Uterus (tissue), 4 donors: ENCODE measurements around the gene CNTNAP4. TPM values are rescaled to one million over a fixed set of nuclear protein-coding genes. Genes with fewer than 3 reads are reported as not detected.

Experiments used
- DNase-seq, 2 donors: peaks; one replicate each; pipeline ENCODE4 v3.0.0-alpha.2; 2019 to 2020
- H3K27ac ChIP-seq, 2 donors: fragments of 200-600 bp; sonication (generic); 1 replicate in 1 of 2; 2 replicates in 1 of 2; pipeline ENCODE4 v1.5.1; 2016 to 2018
- H3K27me3 ChIP-seq, 2 donors: fragments of 200-600 bp; sonication (generic); one replicate each; pipeline ENCODE4 v1.5.1; 2018 to 2019; ENCODE audit warnings: control low read depth in 1 of 2
- H3K36me3 ChIP-seq, 2 donors: fragments of 200-600 bp; sonication (generic); one replicate each; pipeline ENCODE4 v1.5.1; 2019; ENCODE audit warnings: control low read depth in 1 of 2
- H3K4me1 ChIP-seq, 2 donors: fragments of 200-600 bp; sonication (generic); one replicate each; pipeline ENCODE4 v1.5.1; 2018 to 2019; ENCODE audit warnings: control low read depth in 1 of 2
- H3K4me3 ChIP-seq, 2 donors: fragments of 200-600 bp; sonication (generic); 1 replicate in 1 of 2; 2 replicates in 1 of 2; pipeline ENCODE4 v1.5.1; 2018 to 2019; ENCODE audit warnings: mild to moderate bottlenecking in 1 of 2
- H3K9me3 ChIP-seq, 2 donors: fragments of 200-600 bp; sonication (generic); one replicate each; pipeline ENCODE4 v1.5.1; 2019; ENCODE audit warnings: control low read depth in 1 of 2
- POLR2A ChIP-seq, 2 donors: fragments of 450-650 bp; IDR thresholded peaks; one replicate each; pipeline ENCODE4 v1.6.1; 2016; ENCODE audit warnings: antibody characterized with exemption in 2 of 2, mild to moderate bottlenecking in 1 of 2, moderate library complexity in 1 of 2
- intact Hi-C: fragments of 100-400 bp; cut with DNase I; formaldehyde crosslinking; loops from one replicate; pipeline ENCODE4 v1.15.1; 2023; ENCODE audit warnings: low total_unique reads
- total RNA-seq, 4 donors: library from RNA; depleted of rRNA in 3 of 4; stranded (reverse); fragments of >200 nt in 3 of 4; gene quantifications; one replicate each; pipeline versions ENCODE4 v1.1.0 to v1.2.4, GENCODE V29; 2014 to 2023
- TF ChIP-seq, protein P1 (sequence below), 4 experiments: fragments of 200-600 bp in 2 of 4; fragments of 450-650 bp in 2 of 4; sonication (generic) in 2 of 4; IDR thresholded peaks; one replicate each; pipeline ENCODE4 v1.5.1; 2016 to 2019; ENCODE audit warnings: antibody characterized with exemption in 4 of 4, mild to moderate bottlenecking in 2 of 4, moderate library complexity in 1 of 4
- donor health status: DM: yes; HTN: yes; CAD: no.

The CNTNAP4 gene
- total RNA-seq, 4 donors from 2014 or later, result 20.3 TPM; not detected in 3

GRCh38 chr16:76303637-76304314 lies 26.6 kb downstream of the CNTNAP4 start:
- H3K9me3 ChIP-seq, result no peaks in the 10 kb centered on the region
- TF ChIP-seq, protein P1, sequence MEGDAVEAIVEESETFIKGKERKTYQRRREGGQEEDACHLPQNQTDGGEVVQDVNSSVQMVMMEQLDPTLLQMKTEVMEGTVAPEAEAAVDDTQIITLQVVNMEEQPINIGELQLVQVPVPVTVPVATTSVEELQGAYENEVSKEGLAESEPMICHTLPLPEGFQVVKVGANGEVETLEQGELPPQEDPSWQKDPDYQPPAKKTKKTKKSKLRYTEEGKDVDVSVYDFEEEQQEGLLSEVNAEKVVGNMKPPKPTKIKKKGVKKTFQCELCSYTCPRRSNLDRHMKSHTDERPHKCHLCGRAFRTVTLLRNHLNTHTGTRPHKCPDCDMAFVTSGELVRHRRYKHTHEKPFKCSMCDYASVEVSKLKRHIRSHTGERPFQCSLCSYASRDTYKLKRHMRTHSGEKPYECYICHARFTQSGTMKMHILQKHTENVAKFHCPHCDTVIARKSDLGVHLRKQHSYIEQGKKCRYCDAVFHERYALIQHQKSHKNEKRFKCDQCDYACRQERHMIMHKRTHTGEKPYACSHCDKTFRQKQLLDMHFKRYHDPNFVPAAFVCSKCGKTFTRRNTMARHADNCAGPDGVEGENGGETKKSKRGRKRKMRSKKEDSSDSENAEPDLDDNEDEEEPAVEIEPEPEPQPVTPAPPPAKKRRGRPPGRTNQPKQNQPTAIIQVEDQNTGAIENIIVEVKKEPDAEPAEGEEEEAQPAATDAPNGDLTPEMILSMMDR (IDR thresholded peaks at IDR 0.05), result no peak
- TF ChIP-seq POLR2A (IDR thresholded peaks at IDR 0.05), result no peak
- no peaks in the 10 kb centered on the region for H3K27me3 ChIP-seq
- H3K27ac ChIP-seq, result no peak overlapping the region
- intact Hi-C loops, result no loop called here
- H3K4me3 ChIP-seq, result no peak overlapping the region
- no peaks in the 10 kb centered on the region for H3K36me3 ChIP-seq
- no peak for DNase-seq
- H3K4me1 ChIP-seq, result no peaks in the 10 kb centered on the region

DNA sequence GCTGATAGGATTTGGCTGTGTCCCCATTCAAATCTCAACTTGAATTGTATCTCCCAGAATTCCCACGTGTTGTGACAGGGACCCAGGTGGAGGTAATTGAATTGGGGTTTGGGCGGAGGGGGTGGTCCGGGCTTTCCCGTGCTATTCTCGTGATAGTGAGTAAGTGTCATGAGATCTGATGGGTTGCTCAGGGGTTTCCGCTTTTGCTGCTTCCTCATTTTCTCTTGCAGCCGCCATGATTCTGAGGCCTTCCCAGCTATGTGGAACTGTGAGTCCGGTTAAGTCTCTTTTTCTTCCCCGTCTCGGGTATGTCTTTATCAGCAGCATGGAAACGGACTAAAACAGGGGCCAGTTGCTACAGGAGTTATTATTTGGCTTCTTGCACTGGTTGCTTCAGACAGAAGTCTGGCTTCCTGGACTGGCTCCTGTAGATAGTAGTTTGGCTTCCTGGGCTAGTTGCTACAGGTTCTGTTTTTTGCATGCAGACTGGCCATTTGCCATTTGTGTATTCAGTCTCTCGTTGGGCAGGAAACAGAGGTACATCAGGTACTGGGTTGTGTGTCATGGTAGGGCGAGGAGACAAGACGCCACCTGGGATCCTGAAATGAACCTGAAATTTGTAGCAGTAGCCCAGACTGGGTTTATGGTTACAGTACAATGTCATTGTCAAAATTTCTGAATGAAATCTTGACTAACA lies 32.6 kb downstream of the CNTNAP4 start:
- Histone ChIP-seq H3K4me1 (no peaks in the 10 kb centered on the region), H3K36me3 (no peaks in the 10 kb centered on the region), H3K4me3 (no peak overlapping the region), H3K27me3 (no peaks in the 10 kb centered on the region), H3K27ac (no peak overlapping the region), H3K9me3 (no peaks in the 10 kb centered on the region)
- intact Hi-C loops, result no loop called here
- DNase-seq, result no peak
- TF ChIP-seq POLR2A (IDR thresholded peaks at IDR 0.05), result no peak
- TF ChIP-seq, protein P1 (IDR thresholded peaks at IDR 0.05), result no peak

- no peak for DNase-seq
- no peak for TF ChIP-seq POLR2A (IDR thresholded peaks at IDR 0.05)
- TF ChIP-seq, protein P1 (IDR thresholded peaks at IDR 0.05), result no peak
- Histone ChIP-seq H3K36me3 (no peaks in the 10 kb centered on the region), H3K4me1 (no peaks in the 10 kb centered on the region), H3K9me3 (no peaks in the 10 kb centered on the region), H3K27ac (no peak overlapping the region), H3K27me3 (no peaks in the 10 kb centered on the region), H3K4me3 (no peak overlapping the region)
- intact Hi-C loops, result no loop called here
Observed at GRCh38 chr16:76311260-76311659, 34.1 kb downstream of the CNTNAP4 start.

- H3K4me3 ChIP-seq, result no peak overlapping the region
- H3K9me3 ChIP-seq, result no peaks in the 10 kb centered on the region
- no peak for TF ChIP-seq POLR2A (IDR thresholded peaks at IDR 0.05)
- TF ChIP-seq, protein P1 (IDR thresholded peaks at IDR 0.05), result no peak
- intact Hi-C loops, result no loop called here
- no peaks in the 10 kb centered on the region for H3K4me1 ChIP-seq
- no peaks in the 10 kb centered on the region for H3K36me3 ChIP-seq
- H3K27ac ChIP-seq, result no peak overlapping the region
- DNase-seq, result no peak
- H3K27me3 ChIP-seq, result no peaks in the 10 kb centered on the region
Observed at GRCh38 chr16:76318565-76318964, 41.4 kb downstream of the CNTNAP4 start.

DNA sequence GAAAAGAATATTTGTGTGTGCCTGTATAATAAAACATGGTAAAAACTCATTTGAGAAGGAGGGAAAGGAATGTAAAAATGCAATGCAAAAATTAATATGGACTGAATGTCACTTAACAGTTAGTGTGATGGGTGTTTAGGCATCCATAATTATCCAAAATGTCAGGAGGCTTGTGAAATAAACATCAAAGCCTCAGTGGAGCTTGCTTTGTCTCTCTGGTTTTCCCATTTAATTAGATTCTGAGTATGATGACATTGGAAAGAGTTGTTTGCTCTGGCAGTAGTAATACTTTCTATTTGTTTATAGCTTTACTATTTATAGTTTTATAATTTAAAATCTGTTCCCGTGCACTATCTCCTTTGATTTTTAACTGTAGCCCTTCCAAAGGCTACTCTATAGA lies 51.9 kb downstream of the CNTNAP4 start:
- no peaks in the 10 kb centered on the region for H3K27me3 ChIP-seq

More for the DNA sequence above, 51.9 kb downstream of the CNTNAP4 start:
- Histone ChIP-seq H3K36me3 (no peaks in the 10 kb centered on the region), H3K4me1 (no peaks in the 10 kb centered on the region), H3K4me3 (no peak overlapping the region), H3K9me3 (no peaks in the 10 kb centered on the region), H3K27ac (no peak overlapping the region)
- no peak for DNase-seq
- intact Hi-C loops, result no loop called here
- TF ChIP-seq, protein P1 (IDR thresholded peaks at IDR 0.05), result no peak
- no peak for TF ChIP-seq POLR2A (IDR thresholded peaks at IDR 0.05)
